Hepatocyte (in vitro differentiated cells): ENCODE measurements around the gene VWA3A. TPM values are rescaled to one million over a fixed set of nuclear protein-coding genes. Genes with fewer than 3 reads are reported as not detected.

Experiments
- DNase-seq: peaks from one replicate; pipeline ENCODE4 v3.0.0-alpha.2; 2016; ENCODE audit warnings: low spot score
- H2AFZ ChIP-seq: fragments of 200-600 bp; sonication (generic); 2 replicates; pipeline ENCODE4 v1.6.0; 2016; ENCODE audit warnings: antibody characterized with exemption, mild to moderate bottlenecking
- H3K27ac ChIP-seq: fragments of 200-600 bp; sonication (generic); 2 replicates; pipeline ENCODE4 v1.5.1; 2016; ENCODE audit warnings: mild to moderate bottlenecking
- H3K27me3 ChIP-seq: fragments of 200-600 bp; sonication (generic); 2 replicates; pipeline ENCODE4 v1.6.1; 2016
- H3K36me3 ChIP-seq: fragments of 200-600 bp; sonication (generic); replicated peaks from 2 replicates; pipeline ENCODE4 v1.5.1; 2016; ENCODE audit warnings: low read depth; ENCODE audit not compliant: insufficient read depth
- H3K4me1 ChIP-seq: fragments of 200-600 bp; sonication (generic); 2 replicates; pipeline ENCODE4 v1.5.1; 2016; ENCODE audit warnings: mild to moderate bottlenecking, moderate library complexity; ENCODE audit not compliant: insufficient read depth
- H3K4me2 ChIP-seq: fragments of 200-600 bp; sonication (generic); 2 replicates; pipeline ENCODE4 v1.6.0; 2016
- H3K4me3 ChIP-seq: fragments of 200-600 bp; sonication (generic); 2 replicates; pipeline ENCODE4 v1.5.1; 2016; ENCODE audit warnings: mild to moderate bottlenecking
- H3K79me2 ChIP-seq: fragments of 200-600 bp; sonication (generic); 2 replicates; pipeline ENCODE4 v1.6.0; 2017; ENCODE audit warnings: mild to moderate bottlenecking
- H3K9me2 ChIP-seq: fragments of 200-600 bp; sonication (generic); replicated peaks from 2 replicates; pipeline ENCODE4 v1.6.0; 2017; ENCODE audit warnings: mild to moderate bottlenecking; ENCODE audit not compliant: insufficient read depth
- H3K9me3 ChIP-seq: fragments of 200-600 bp; sonication (generic); 2 replicates; pipeline ENCODE4 v1.5.1; 2016; ENCODE audit warnings: low read depth, mild to moderate bottlenecking
- H4K20me1 ChIP-seq: fragments of 200-600 bp; sonication (generic); 2 replicates; pipeline ENCODE4 v1.6.0; 2016; ENCODE audit warnings: mild to moderate bottlenecking; ENCODE audit not compliant: insufficient read depth, poor library complexity, severe bottlenecking
- CTCF ChIP-seq: fragments of 200-600 bp; sonication (generic); IDR thresholded peaks from 2 replicates; pipeline ENCODE4 v1.5.1; 2016; ENCODE audit warnings: antibody characterized with exemption, mild to moderate bottlenecking; ENCODE audit not compliant: poor library complexity
- EZH2 ChIP-seq: fragments of 200-600 bp; sonication (generic); IDR thresholded peaks from 2 replicates; pipeline ENCODE4 v1.6.1; 2016; ENCODE audit warnings: antibody characterized with exemption, mild to moderate bottlenecking, borderline replicate concordance
- EZH2phosphoT487 ChIP-seq: fragments of 200-600 bp; sonication (generic); IDR thresholded peaks from one replicate; pipeline ENCODE4 v1.6.1; 2018; ENCODE audit warnings: antibody characterized with exemption, mild to moderate bottlenecking, low read depth, moderate library complexity; ENCODE audit not compliant: unreplicated experiment, severe bottlenecking
- WGBS: methylation state at CpG from one replicate; pipeline ENCODE4 v1.1.6; 2016; ENCODE audit warnings: low lambda C conversion rate; ENCODE audit errors: missing lambda C conversion rate; 5-methylcytosine and 5-hydroxymethylcytosine counted together
- polyA plus RNA-seq: library from polyadenylated mRNA; unstranded; fragments of >200 nt; fragmentation: Nextera tagmentation; extraction: Ambion mirVana; gene quantifications from 2 replicates; pipeline ENCODE4 v1.2.1, GENCODE V29; 2016
- total RNA-seq: library from RNA; depleted of rRNA; stranded (reverse); fragments of >200 nt; gene quantifications from 2 replicates; pipeline ENCODE4 v1.2.3, GENCODE V29; 2014

VWA3A gene
- total and polyA plus RNA-seq, 2 experiments from 2014 or later: 0.03 TPM; not detected in 1

DNA sequence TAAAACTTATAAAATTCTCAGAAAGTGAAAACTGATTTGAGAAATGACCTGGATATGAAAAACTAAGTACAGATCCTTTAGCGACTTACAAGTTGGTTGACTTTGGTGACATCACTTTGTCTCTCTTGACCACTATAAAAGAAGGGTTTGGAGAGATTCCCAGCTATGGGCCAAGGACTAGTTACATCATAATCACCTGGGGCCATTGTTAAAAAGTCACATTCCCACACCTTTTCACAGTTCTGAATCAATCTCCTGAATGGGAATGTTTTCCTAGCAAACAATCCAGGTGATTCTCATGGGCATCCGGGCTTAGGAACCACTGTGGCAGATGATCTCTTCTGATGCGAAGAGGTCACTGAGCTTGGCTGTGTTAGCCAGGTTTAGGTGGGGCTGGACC is 620 bp upstream of the VWA3A start:
- H3K27ac ChIP-seq: no peak overlapping the region
- H3K4me3 ChIP-seq: no peak overlapping the region
- no peaks in the 10 kb centered on the region for H3K36me3 ChIP-seq
- no peaks in the 10 kb centered on the region for H3K9me3 ChIP-seq
- H3K79me2 ChIP-seq: no peaks in the 10 kb centered on the region
- H3K9me2 ChIP-seq: no peaks in the 10 kb centered on the region
- WGBS: 87% methylated on average over 3 of the region's 3 CpGs
- H4K20me1 ChIP-seq: no peaks in the 10 kb centered on the region
- H2AFZ ChIP-seq: no peak overlapping the region
- TF ChIP-seq EZH2 (no peak), EZH2phosphoT487 (no peak), CTCF (no peak)
- no peak overlapping the region for H3K4me2 ChIP-seq
- peaks cover 4% of the 10 kb centered on the region for H3K27me3 ChIP-seq
- no peak for DNase-seq
- peaks cover 6% of the 10 kb centered on the region for H3K4me1 ChIP-seq

DNA sequence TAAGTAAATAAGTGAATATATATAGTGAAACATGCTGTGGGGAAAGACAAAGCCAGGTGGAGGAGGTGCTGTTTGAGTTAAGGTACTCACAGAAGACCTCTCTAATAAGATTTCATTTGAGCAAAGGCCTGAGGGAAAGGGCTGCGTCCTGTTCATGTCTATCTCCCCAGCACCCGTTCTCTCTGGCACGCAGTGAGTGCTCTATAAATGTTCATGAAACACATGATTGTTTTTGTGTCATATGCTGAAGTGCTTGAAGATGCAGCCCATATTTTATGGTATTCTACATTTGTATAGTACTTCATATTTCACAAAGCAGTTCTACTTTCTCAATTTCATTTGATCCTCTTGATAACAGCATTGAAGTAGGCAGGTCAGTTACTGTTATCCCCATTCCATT is 990 bp downstream of the VWA3A start:
- no peaks in the 10 kb centered on the region for H3K36me3 ChIP-seq
- no peak overlapping the region for H3K27ac ChIP-seq
- H4K20me1 ChIP-seq: no peaks in the 10 kb centered on the region
- H3K4me1 ChIP-seq: peaks cover 6% of the 10 kb centered on the region
- H3K9me3 ChIP-seq: no peaks in the 10 kb centered on the region
- no peak for TF ChIP-seq EZH2phosphoT487
- no peak for TF ChIP-seq CTCF
- TF ChIP-seq EZH2: no peak
- no peak overlapping the region for H3K4me2 ChIP-seq
- 82% methylated on average over 3 of the region's 3 CpGs for WGBS
- H2AFZ ChIP-seq: no peak overlapping the region
- DNase-seq: no peak
- H3K9me2 ChIP-seq: no peaks in the 10 kb centered on the region
- peaks cover 4% of the 10 kb centered on the region for H3K27me3 ChIP-seq
- no peaks in the 10 kb centered on the region for H3K79me2 ChIP-seq
- H3K4me3 ChIP-seq: no peak overlapping the region

DNA sequence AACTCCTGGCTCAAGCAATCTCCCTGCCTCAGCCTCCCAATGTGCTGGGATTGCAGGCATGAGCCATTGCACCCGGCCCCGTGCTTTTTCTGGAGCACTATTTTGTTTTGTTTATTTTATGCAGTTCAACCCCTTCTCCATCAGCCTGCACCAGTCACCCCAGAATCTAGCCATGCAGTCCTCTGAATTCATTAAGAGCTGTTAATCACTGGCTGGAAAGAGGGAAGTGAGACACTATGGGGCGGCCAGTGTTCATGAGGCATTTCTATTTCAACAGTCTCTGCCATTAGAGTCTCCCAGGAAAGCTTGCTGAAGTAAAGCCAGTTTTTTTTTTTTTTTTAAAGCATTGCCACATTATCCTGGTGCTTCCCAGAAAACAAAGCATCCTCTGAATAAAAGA is 1.7 kb downstream of the VWA3A start:
- TF ChIP-seq CTCF (no peak), EZH2phosphoT487 (no peak), EZH2 (no peak)
- no peak overlapping the region for H3K4me3 ChIP-seq

More for the DNA sequence above, 1.7 kb downstream of the VWA3A start:
- H3K27ac ChIP-seq: no peak overlapping the region
- H3K4me2 ChIP-seq: no peak overlapping the region
- 82% methylated on average over 3 of the region's 3 CpGs for WGBS
- H3K27me3 ChIP-seq: peaks cover 4% of the 10 kb centered on the region
- no peaks in the 10 kb centered on the region for H3K9me2 ChIP-seq
- peaks cover 6% of the 10 kb centered on the region for H3K4me1 ChIP-seq
- no peaks in the 10 kb centered on the region for H3K36me3 ChIP-seq
- no peaks in the 10 kb centered on the region for H4K20me1 ChIP-seq
- DNase-seq: no peak
- H3K9me3 ChIP-seq: no peaks in the 10 kb centered on the region
- no peaks in the 10 kb centered on the region for H3K79me2 ChIP-seq
- H2AFZ ChIP-seq: no peak overlapping the region
